ENCODE measurements around the gene CCT6A. TPM values are rescaled to one million over a fixed set of nuclear protein-coding genes. Genes with fewer than 3 reads are reported as not detected.
"Not testable (repeated sequence)": the region's sequence is repeated elsewhere in the genome, so short reads cannot be mapped to it uniquely, and the experiment has no call there.

The CCT6A gene
- polyA plus RNA-seq, 1 donor = 243 TPM

DNA sequence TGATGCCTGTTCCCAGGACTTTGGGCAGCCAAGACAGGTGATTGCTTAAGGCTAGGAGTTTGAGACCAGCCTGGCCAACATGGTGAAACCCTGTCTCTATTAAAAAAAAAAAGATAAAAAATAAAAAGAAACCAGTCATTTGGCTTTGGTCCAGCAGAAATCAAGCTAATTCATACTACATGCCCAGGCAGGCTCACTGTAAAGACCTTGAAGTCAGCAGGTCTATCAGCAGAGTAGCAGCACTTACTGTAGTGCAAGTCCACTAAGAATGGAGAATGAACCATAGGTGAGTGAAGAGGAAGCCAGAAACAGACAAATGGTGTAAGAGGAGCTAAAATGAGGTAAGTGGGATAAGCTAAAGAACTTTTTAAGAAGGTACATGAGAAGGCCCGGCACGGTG, 25.0 kb upstream of the CCT6A start:
- no peaks in the 10 kb centered on the region for H3K9me3 ChIP-seq (ENCODE audit: control insufficient read depth, low read depth, low read length)
- H3K4me3 ChIP-seq (ENCODE audit: low read length) = no peak overlapping the region
- no peaks in the 10 kb centered on the region for H3K27me3 ChIP-seq (ENCODE audit: control insufficient read depth, insufficient read depth, low read length)
- H3K27ac ChIP-seq (ENCODE audit: low read length) = peak overlapping the region; percentile 16
- H3K4me1 ChIP-seq (ENCODE audit: control insufficient read depth, insufficient read depth, low read length) = peaks cover 34% of the 10 kb centered on the region
- no peak for DNase-seq
- no CpG with 5 or more reads among the region's 2 CpGs for WGBS (ENCODE audit: insufficient coverage, low lambda C conversion rate)
- H3K36me3 ChIP-seq (ENCODE audit: control insufficient read depth, insufficient read depth, low read length) = peaks cover 57% of the 10 kb centered on the region

DNA sequence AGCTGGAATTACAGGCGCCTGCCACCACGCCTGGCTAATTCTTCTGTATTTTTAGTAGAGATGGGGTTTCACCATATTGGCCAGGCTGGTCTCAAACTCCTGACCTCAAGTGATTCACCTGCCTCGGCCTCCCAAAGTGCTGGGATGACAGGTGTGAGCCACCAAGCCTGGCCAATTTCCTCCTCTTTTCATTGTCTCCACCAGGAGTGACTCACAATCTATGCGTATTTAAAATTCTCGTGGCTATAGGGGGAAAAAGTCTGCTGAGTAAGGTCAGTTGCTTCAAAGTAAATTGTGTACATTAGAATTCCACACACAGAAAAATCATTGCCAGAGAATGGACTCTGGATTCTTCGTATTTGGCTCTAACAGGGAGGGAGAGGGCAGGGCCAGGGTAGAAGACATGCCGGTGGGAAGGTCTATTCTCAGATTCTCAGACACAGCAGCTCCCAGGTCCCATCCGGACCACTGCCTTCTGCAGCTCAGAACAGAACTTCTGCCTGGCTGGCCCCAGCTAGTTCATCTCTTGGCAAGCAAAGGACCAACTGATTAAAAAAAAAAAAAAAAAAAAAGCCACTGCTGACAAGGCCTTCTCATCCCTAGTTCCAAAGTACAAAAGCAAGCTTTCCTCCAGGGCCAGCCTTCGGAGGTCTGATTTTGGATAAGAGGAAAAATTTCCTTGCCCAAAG, 22.5 kb upstream of the CCT6A start:
- H3K27ac ChIP-seq (ENCODE audit: low read length) = peak overlapping the region; percentile 95
- no CpG with 5 or more reads among the region's 9 CpGs for WGBS (ENCODE audit: insufficient coverage, low lambda C conversion rate)
- peak; percentile 76 to 90 for DNase-seq

DNA sequence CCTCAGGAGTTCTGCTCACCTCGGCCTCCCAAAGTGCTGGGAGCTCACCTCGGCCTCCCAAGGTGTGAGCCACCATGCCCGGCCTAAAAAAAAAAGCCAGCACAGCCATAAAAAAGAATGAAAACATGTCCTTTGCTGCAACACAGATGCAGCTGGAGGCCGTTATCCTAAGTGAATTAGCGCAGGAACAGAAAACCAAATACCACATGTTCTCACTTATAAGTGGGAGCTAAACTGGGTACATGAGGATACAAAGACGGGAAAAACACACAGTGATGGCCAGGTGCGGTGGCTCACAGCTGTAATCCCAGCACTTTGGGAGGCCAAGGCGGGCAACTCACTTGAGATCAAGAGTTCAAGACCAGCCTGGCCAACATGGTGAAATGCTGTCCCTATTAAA, 21.2 kb upstream of the CCT6A start:
- Histone ChIP-seq H3K9me3 (ENCODE audit: control insufficient read depth, low read depth, low read length) (no peaks in the 10 kb centered on the region), H3K4me1 (ENCODE audit: control insufficient read depth, insufficient read depth, low read length) (peaks cover 34% of the 10 kb centered on the region), H3K27ac (ENCODE audit: low read length) (peak overlapping the region; percentile 95), H3K27me3 (ENCODE audit: control insufficient read depth, insufficient read depth, low read length) (no peaks in the 10 kb centered on the region), H3K36me3 (ENCODE audit: control insufficient read depth, insufficient read depth, low read length) (peaks cover 46% of the 10 kb centered on the region), H3K4me3 (ENCODE audit: low read length) (no peak overlapping the region)
- DNase-seq = no peak
- WGBS (ENCODE audit: insufficient coverage, low lambda C conversion rate) = no CpG with 5 or more reads among the region's 8 CpGs

More for the DNA sequence above, 22.5 kb upstream of the CCT6A start:
- peaks cover 51% of the 10 kb centered on the region for H3K36me3 ChIP-seq (ENCODE audit: control insufficient read depth, insufficient read depth, low read length)
- H3K9me3 ChIP-seq (ENCODE audit: control insufficient read depth, low read depth, low read length) = no peaks in the 10 kb centered on the region
- peaks cover 34% of the 10 kb centered on the region for H3K4me1 ChIP-seq (ENCODE audit: control insufficient read depth, insufficient read depth, low read length)
- H3K4me3 ChIP-seq (ENCODE audit: low read length) = no peak overlapping the region
- H3K27me3 ChIP-seq (ENCODE audit: control insufficient read depth, insufficient read depth, low read length) = no peaks in the 10 kb centered on the region

DNA sequence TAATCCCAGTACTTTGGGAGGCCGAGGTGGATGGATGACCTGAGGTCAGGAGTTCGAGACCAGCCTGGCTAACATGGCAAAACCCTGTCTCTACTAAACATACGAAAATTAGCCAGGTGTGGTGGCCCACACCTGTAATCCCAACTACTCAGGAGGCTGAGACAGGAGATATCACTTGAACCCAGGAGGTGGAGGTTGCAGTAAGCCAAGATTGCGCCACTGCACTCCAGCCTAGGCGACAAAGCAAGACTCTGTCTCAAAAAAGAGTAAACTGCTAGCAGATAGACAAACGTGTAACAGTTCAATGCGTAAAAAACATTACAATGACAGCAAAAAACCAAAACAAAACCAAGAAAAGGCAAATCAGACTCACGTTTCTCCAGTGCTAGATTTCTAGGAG, 20.0 kb upstream of the CCT6A start:
- H3K4me3 ChIP-seq (ENCODE audit: low read length) = peak overlapping the region; percentile 58

DNA sequence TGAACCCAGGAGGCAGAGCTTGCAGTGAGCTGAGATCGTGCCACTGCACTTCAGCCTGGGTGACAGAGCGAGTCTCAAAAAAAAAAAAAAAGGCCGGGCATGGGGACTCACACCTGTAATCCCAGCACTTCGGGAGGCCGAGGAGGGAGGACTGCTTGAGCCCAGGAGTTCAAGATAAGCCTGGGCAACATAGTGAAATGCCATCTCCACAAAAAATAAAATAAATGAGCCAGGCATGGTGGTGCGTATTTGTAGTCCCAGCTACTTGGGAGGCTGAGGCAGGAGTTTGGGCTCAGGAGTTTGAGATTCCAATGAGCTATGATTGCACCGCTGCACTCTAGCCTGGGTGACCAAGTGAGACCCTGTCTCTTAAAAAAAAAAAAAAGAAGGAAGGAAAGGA, 19.0 kb upstream of the CCT6A start:
- Histone ChIP-seq H3K36me3 (ENCODE audit: control insufficient read depth, insufficient read depth, low read length) (peaks cover 25% of the 10 kb centered on the region), H3K4me3 (ENCODE audit: low read length) (peak overlapping the region; percentile 58), H3K4me1 (ENCODE audit: control insufficient read depth, insufficient read depth, low read length) (peaks cover 25% of the 10 kb centered on the region), H3K27ac (ENCODE audit: low read length) (peak overlapping the region; percentile 70)
- H3K27me3 ChIP-seq (ENCODE audit: control insufficient read depth, insufficient read depth, low read length); DNase-seq; H3K9me3 ChIP-seq (ENCODE audit: control insufficient read depth, low read depth, low read length): not testable (repeated sequence)
- no CpG with 5 or more reads among the region's 7 CpGs for WGBS (ENCODE audit: insufficient coverage, low lambda C conversion rate)

More for the DNA sequence above, 20.0 kb upstream of the CCT6A start:
- H3K4me1 ChIP-seq (ENCODE audit: control insufficient read depth, insufficient read depth, low read length) = peaks cover 31% of the 10 kb centered on the region
- not testable (repeated sequence) for H3K27me3 ChIP-seq (ENCODE audit: control insufficient read depth, insufficient read depth, low read length); H3K9me3 ChIP-seq (ENCODE audit: control insufficient read depth, low read depth, low read length); DNase-seq
- peak overlapping the region; percentile 70 for H3K27ac ChIP-seq (ENCODE audit: low read length)
- peaks cover 35% of the 10 kb centered on the region for H3K36me3 ChIP-seq (ENCODE audit: control insufficient read depth, insufficient read depth, low read length)
- no CpG with 5 or more reads among the region's 8 CpGs for WGBS (ENCODE audit: insufficient coverage, low lambda C conversion rate)

DNA sequence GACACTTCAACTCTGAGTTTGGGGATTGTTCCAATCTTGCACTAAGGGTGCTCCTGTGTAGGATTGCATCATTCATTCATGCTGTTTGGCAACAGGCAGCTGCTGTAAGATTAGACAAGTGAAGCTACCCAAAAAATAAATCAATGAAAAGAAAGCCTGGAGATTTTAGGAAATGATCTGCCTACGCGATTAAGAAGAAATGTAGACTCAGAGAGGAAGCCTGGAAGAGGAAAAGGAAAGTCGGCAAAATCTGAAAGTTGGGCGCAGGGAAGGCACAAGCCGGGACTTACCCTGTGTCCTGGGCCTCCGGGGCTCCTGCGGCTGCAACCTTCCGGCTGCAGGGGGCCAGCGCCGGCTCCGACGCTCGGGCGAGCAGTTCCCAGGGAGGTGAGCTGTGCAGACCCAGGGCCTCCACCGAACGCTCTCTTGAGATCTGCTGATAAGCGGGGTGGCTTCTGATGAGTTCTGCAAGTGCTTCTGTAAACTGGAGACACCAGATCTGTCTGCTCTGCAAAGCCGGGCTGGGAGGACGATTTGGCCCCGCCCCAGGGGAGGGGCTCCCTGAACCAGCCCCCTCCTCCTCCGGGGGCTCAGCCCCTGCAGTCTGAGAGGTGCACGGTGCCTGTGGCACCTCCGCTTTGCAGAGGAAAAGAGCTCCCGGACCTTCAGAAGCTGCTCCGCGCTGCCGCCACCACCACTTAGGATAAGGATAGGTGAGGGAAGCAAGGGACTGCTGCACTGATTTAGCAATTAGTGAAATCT, 17.7 kb upstream of the CCT6A start:
- peaks cover 17% of the 10 kb centered on the region for H3K4me1 ChIP-seq (ENCODE audit: control insufficient read depth, insufficient read depth, low read length)
- H3K36me3 ChIP-seq (ENCODE audit: control insufficient read depth, insufficient read depth, low read length) = peaks cover 15% of the 10 kb centered on the region
- H3K9me3 ChIP-seq (ENCODE audit: control insufficient read depth, low read depth, low read length) = no peaks in the 10 kb centered on the region
- WGBS (ENCODE audit: insufficient coverage, low lambda C conversion rate) = 10% methylated on average over 2 of the region's 27 CpGs
- peak overlapping the region; percentile 58 for H3K4me3 ChIP-seq (ENCODE audit: low read length)
- peak; percentile 80 to 89 for DNase-seq
- H3K27me3 ChIP-seq (ENCODE audit: control insufficient read depth, insufficient read depth, low read length) = no peaks in the 10 kb centered on the region
- H3K27ac ChIP-seq (ENCODE audit: low read length) = peak overlapping the region; percentile 70

DNA sequence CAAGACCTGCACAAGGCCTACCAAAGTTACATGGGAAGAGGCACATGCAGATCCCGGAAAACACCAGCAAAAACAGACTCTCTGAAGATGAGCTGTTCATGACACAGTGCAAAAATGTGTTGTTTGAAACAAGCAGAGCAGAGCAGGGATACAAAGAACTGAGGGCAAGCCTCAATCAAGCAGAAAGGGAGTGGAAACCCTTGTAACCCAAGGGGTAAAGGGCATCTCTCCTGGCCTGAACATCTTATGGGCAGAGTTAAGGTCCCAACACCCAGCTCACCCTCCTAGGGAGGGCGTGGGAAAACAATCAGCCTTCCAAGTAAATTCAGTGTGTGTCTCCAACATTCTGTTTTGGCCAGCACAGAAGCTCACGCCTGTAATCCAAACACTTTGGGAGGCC, 10.8 kb upstream of the CCT6A start:
- Histone ChIP-seq H3K9me3 (ENCODE audit: control insufficient read depth, low read depth, low read length) (no peaks in the 10 kb centered on the region), H3K4me3 (ENCODE audit: low read length) (no peak overlapping the region), H3K4me1 (ENCODE audit: control insufficient read depth, insufficient read depth, low read length) (peaks cover 6% of the 10 kb centered on the region), H3K27me3 (ENCODE audit: control insufficient read depth, insufficient read depth, low read length) (no peaks in the 10 kb centered on the region), H3K27ac (ENCODE audit: low read length) (peak overlapping the region; percentile 68), H3K36me3 (ENCODE audit: control insufficient read depth, insufficient read depth, low read length) (peaks cover 3% of the 10 kb centered on the region)
- WGBS (ENCODE audit: insufficient coverage, low lambda C conversion rate) = no CpG with 5 or more reads among the region's 3 CpGs
- peak in 1 of 2 donors; percentile 56 for DNase-seq

DNA sequence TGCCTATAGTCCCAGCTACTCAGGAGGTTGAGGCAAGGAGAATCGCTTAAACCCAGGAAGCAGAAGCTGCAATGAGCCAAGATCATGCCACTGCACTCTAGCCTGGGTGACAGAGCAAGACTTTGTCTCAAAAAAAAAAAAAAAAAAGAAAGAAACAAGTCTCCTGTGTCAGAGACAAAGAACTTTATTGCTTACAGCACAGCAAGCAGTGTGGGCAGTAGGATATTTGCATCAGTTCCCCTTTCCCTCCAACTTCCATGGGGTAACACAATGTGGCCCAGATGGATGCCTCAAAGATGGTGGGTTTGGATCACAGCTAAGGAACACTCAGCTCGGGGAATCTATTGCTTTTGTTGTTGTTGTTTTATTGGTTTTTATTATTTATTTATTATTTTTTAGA, 5.8 kb upstream of the CCT6A start:
- not testable (repeated sequence) for H3K4me3 ChIP-seq (ENCODE audit: low read length); DNase-seq; H3K27me3 ChIP-seq (ENCODE audit: control insufficient read depth, insufficient read depth, low read length); H3K36me3 ChIP-seq (ENCODE audit: control insufficient read depth, insufficient read depth, low read length); H3K9me3 ChIP-seq (ENCODE audit: control insufficient read depth, low read depth, low read length)
- H3K4me1 ChIP-seq (ENCODE audit: control insufficient read depth, insufficient read depth, low read length) = peaks cover 28% of the 10 kb centered on the region
- peak overlapping the region; percentile 95 for H3K27ac ChIP-seq (ENCODE audit: low read length)
- 100% methylated on average over 1 of the region's 2 CpGs for WGBS (ENCODE audit: insufficient coverage, low lambda C conversion rate)

DNA sequence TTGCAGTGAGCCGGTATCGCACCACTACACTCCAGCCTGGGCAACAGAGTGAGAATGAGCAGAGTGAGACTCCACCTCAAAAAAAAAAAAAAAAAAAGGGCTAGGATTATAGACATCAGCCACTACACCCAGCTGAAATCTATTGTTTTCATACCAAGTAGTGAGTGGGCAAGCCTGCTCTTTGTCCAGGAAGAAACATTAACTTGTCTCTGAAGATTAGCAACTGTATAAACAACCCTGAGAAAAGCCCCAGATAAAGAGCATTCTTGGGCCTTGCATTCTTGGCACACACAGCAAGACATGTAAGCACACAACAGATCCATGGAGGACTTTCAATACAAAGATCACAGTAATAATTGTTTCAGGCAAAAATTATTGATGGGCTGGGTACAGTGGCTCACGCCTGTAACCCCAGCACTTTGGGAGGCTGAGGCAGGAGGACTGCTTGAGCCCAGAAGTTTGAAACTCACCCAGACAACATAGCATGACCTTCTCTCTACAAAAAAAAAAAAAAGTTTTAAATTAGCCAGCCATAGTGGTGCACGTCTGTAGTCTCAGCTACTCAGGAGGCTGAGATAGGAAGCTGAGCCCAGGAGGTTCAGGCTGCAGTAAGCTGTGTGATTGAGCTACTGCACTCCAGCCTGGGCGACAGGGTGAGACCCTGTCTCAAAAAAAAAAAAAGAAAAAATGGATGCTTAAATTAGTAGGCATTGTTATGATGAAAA, 4.7 kb upstream of the CCT6A start:
- peaks cover 3% of the 10 kb centered on the region for H3K36me3 ChIP-seq (ENCODE audit: control insufficient read depth, insufficient read depth, low read length)
- WGBS (ENCODE audit: insufficient coverage, low lambda C conversion rate) = no CpG with 5 or more reads among the region's 5 CpGs
- DNase-seq = peak; percentile 58 to 88

DNA sequence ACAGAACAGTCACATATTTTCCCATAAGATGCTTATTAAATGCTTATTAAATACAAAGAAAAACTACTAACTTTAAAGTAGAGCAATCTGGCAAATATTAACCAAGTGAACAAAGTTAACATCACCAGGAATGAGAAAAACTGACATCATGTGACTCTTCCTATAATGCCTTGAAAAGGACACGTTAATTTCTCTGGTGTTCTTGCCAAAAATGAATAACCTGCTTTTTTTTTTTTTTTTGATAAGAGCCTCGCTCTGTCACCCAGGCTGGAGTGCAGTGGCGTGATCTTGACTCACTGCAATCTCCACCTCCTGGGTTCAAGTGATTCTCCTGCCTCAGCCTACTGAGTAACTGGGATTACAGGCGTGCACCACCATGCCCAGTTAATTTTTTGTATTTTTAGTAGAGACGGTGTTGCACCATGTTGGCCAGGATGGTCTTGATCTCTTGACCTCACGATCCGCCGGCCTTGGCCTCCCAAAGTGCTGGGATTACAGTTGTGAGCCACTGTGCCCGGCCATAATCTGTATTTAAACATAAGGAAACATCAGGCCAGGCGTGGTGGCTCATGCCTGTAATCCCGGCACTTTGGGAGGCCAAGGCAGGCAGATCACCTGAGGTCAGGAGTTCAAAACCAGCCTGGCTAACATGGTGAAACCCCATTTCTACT, 4.0 kb upstream of the CCT6A start:
- not testable (repeated sequence) for H3K9me3 ChIP-seq (ENCODE audit: control insufficient read depth, low read depth, low read length); H3K27me3 ChIP-seq (ENCODE audit: control insufficient read depth, insufficient read depth, low read length); H3K4me3 ChIP-seq (ENCODE audit: low read length); H3K36me3 ChIP-seq (ENCODE audit: control insufficient read depth, insufficient read depth, low read length)
- WGBS (ENCODE audit: insufficient coverage, low lambda C conversion rate) = no CpG with 5 or more reads among the region's 11 CpGs
- DNase-seq = peak in 1 of 2 donors; percentile 77
- peak overlapping the region; percentile 95 for H3K27ac ChIP-seq (ENCODE audit: low read length)
- peaks cover 25% of the 10 kb centered on the region for H3K4me1 ChIP-seq (ENCODE audit: control insufficient read depth, insufficient read depth, low read length)

More for the DNA sequence above, 4.7 kb upstream of the CCT6A start:
- no peaks in the 10 kb centered on the region for H3K27me3 ChIP-seq (ENCODE audit: control insufficient read depth, insufficient read depth, low read length)
- H3K4me1 ChIP-seq (ENCODE audit: control insufficient read depth, insufficient read depth, low read length) = peaks cover 25% of the 10 kb centered on the region
- no peaks in the 10 kb centered on the region for H3K9me3 ChIP-seq (ENCODE audit: control insufficient read depth, low read depth, low read length)
- H3K4me3 ChIP-seq (ENCODE audit: low read length) = no peak overlapping the region
- H3K27ac ChIP-seq (ENCODE audit: low read length) = peak overlapping the region; percentile 95
